ENCODE measurements around the gene WNT7B.

The WNT7B gene

DNA sequence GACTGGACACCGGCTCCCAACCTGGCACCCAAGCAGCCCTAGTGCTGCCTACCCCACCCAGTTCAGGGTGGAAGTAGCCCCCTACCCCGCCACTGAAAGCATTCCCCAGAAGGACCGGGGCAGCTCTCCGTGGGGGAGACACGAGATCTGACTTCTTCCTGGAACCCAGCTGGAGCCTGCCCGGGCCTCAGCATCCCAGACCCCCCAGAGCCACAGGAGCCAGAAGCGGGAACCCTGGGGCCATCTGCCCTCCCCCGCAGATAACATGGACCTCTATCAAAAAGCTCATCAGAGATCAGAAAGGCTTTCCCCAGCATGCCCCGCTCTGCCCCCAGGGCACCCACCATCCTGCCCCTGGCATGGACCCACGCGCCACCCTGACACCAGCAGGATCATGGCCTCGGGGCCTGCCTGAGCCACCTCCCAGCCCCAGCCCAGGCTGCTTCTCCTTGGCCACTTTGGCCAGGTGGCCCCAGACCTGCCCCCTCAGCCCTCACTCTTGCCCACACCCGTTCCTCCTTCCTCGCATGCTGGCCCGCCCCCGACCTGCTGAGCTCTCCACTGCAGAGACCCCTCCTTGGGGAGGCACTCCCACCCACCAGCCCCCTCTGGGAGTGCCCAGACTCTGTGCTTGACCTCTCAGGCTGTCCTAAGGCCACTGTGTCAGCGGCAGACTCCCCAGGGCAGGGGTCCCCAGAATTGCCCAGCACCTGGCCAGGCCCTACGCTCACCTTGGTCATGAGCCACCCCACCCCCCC, 17.1 kb downstream of the WNT7B start:
- no peak for DNase-seq
- H3K9me3 ChIP-seq = no peaks in the 10 kb centered on the region
- no peak overlapping the region for H3K4me3 ChIP-seq
- no peaks in the 10 kb centered on the region for H3K36me3 ChIP-seq
- H3K4me1 ChIP-seq = no peaks in the 10 kb centered on the region
- intact Hi-C loops (cut with DNase I; ENCODE audit: low total_unique reads) = no loop called here
- H3K27ac ChIP-seq = no peak overlapping the region
- peaks cover 0 to 76% of the 10 kb centered on the region in 2 donors for H3K27me3 ChIP-seq
- TF ChIP-seq, protein P1, sequence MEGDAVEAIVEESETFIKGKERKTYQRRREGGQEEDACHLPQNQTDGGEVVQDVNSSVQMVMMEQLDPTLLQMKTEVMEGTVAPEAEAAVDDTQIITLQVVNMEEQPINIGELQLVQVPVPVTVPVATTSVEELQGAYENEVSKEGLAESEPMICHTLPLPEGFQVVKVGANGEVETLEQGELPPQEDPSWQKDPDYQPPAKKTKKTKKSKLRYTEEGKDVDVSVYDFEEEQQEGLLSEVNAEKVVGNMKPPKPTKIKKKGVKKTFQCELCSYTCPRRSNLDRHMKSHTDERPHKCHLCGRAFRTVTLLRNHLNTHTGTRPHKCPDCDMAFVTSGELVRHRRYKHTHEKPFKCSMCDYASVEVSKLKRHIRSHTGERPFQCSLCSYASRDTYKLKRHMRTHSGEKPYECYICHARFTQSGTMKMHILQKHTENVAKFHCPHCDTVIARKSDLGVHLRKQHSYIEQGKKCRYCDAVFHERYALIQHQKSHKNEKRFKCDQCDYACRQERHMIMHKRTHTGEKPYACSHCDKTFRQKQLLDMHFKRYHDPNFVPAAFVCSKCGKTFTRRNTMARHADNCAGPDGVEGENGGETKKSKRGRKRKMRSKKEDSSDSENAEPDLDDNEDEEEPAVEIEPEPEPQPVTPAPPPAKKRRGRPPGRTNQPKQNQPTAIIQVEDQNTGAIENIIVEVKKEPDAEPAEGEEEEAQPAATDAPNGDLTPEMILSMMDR (IDR thresholded peaks at IDR 0.05) = no peak

DNA sequence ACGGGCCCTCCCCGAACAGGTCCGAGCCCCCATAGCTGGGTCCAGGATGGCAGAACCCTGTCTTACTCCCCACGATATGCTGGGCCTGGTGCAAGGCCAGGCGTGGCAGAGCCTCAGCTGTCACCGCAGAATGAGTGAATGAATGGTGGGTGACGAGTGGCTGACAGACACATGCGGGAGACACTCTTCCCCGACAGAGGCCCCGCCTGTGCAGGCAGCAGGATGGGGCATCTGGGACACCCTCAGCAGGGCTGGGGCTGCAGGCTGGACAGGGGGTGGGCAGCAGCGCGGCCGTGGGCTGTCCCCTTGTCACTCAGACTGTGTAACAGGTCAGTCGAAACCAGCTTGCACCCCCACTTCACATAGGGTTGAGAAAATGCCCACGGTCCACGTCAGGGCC, 18.0 kb downstream of the WNT7B start:
- H3K4me3 ChIP-seq = no peak overlapping the region
- H3K4me1 ChIP-seq = no peaks in the 10 kb centered on the region
- no peak for DNase-seq
- H3K36me3 ChIP-seq = no peaks in the 10 kb centered on the region
- no peak overlapping the region for H3K27ac ChIP-seq
- no peaks in the 10 kb centered on the region for H3K9me3 ChIP-seq
- peaks cover 0 to 74% of the 10 kb centered on the region in 2 donors for H3K27me3 ChIP-seq
- intact Hi-C loops (cut with DNase I; ENCODE audit: low total_unique reads) = no loop called here
- TF ChIP-seq, protein P1 (IDR thresholded peaks at IDR 0.05) = no peak

GRCh38 chr22:45957826-45958225, 19.1 kb downstream of the WNT7B start:
- H3K4me3 ChIP-seq = no peak overlapping the region
- no peaks in the 10 kb centered on the region for H3K4me1 ChIP-seq
- TF ChIP-seq, protein P1 (IDR thresholded peaks at IDR 0.05) = no peak
- no peak for DNase-seq
- H3K36me3 ChIP-seq = no peaks in the 10 kb centered on the region
- intact Hi-C loops (cut with DNase I; ENCODE audit: low total_unique reads) = no loop called here
- peaks cover 0 to 72% of the 10 kb centered on the region in 2 donors for H3K27me3 ChIP-seq
- no peaks in the 10 kb centered on the region for H3K9me3 ChIP-seq
- H3K27ac ChIP-seq = no peak overlapping the region

GRCh38 chr22:45953178-45953577, 23.8 kb downstream of the WNT7B start:
- H3K4me3 ChIP-seq = no peak overlapping the region
- DNase-seq = no peak
- H3K4me1 ChIP-seq = no peaks in the 10 kb centered on the region
- TF ChIP-seq, protein P1 (IDR thresholded peaks at IDR 0.05) = no peak
- intact Hi-C loops (cut with DNase I; ENCODE audit: low total_unique reads) = no loop called here
- no peak overlapping the region for H3K27ac ChIP-seq
- no peaks in the 10 kb centered on the region for H3K9me3 ChIP-seq
- no peaks in the 10 kb centered on the region for H3K36me3 ChIP-seq
- peaks cover 0 to 75% of the 10 kb centered on the region in 2 donors for H3K27me3 ChIP-seq

DNA sequence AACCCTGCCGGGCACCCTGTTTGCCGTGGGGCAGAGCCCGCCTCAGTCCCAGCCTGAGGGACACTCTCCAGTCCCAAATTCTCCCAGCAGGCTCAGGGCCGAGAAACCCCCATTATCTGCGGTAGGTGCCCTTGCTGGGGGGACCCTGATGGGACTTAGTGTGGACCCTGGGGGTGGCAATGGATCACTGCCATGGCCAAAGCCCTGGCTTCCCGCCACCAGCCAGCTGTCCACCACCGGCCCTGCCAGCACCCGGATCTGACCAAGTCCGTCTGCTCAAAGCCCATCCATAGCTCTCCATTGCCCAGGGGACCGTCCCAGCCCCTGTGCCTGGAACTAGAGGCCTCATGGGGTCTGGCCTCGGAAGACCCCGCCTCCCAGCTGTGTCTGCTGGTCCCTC, 24.4 kb downstream of the WNT7B start:
- H3K27me3 ChIP-seq = peaks cover 0 to 77% of the 10 kb centered on the region in 2 donors
- no peak overlapping the region for H3K27ac ChIP-seq
- no peaks in the 10 kb centered on the region for H3K4me1 ChIP-seq
- DNase-seq = no peak
- TF ChIP-seq, protein P1 (IDR thresholded peaks at IDR 0.05) = no peak
- intact Hi-C loops (cut with DNase I; ENCODE audit: low total_unique reads) = no loop called here
- H3K9me3 ChIP-seq = no peaks in the 10 kb centered on the region
- H3K36me3 ChIP-seq = no peaks in the 10 kb centered on the region
- H3K4me3 ChIP-seq = no peak overlapping the region

All from tibial artery (tissue), 4 donors.